Kidney (tissue), 14 donors: Measurements from ENCODE around the gene CCDC86. TPM values are rescaled to one million over a fixed set of nuclear protein-coding genes. Genes with fewer than 3 reads are reported as not detected.
"Not testable (repeated sequence)": the region's sequence is repeated elsewhere in the genome, so short reads cannot be mapped to it uniquely, and the experiment has no call there.

Experiments
- DNase-seq, 5 donors: peaks; one replicate each; pipeline ENCODE4 v3.0.0-alpha.2; 2013 to 2020
- FAIRE-seq: peaks from 2 replicates; lab custom pipeline; 2012; peaks lifted over from hg19 to GRCh38; lab: Jason Lieb, UNC
- H3K27ac ChIP-seq, 2 donors: one replicate each; pipeline ENCODE4 v1.7.0; 2013; ENCODE audit warnings: low read depth in 2 of 2, low read length in 2 of 2, inconsistent platforms in 1 of 2
- H3K27me3 ChIP-seq: one replicate; pipeline ENCODE4 v1.7.1; 2013; ENCODE audit warnings: low read length, inconsistent platforms; ENCODE audit not compliant: control insufficient read depth, insufficient read depth
- H3K36me3 ChIP-seq, 3 donors: one replicate each; pipeline versions ENCODE4 v1.7.0 to v1.7.1; 2013; ENCODE audit warnings: low read length in 3 of 3, control low read depth in 1 of 3, inconsistent platforms in 1 of 3; ENCODE audit not compliant: insufficient read depth in 3 of 3, control insufficient read depth in 2 of 3
- H3K4me1 ChIP-seq, 3 donors: one replicate each; pipeline versions ENCODE4 v1.7.0 to v1.7.1; 2013; ENCODE audit warnings: low read length in 3 of 3, inconsistent platforms in 1 of 3, low read depth in 1 of 3; ENCODE audit not compliant: control insufficient read depth in 2 of 3, insufficient read depth in 2 of 3
- H3K4me3 ChIP-seq, 3 donors: one replicate each; pipeline versions ENCODE4 v1.7.0 to v1.8.1; 2013; ENCODE audit warnings: low read length in 3 of 3, control low read depth in 1 of 3, inconsistent platforms in 1 of 3
- H3K9ac ChIP-seq, 3 donors: one replicate each; pipeline versions ENCODE4 v1.7.0 to v1.7.1; 2013; ENCODE audit warnings: low read length in 3 of 3, control low read depth in 1 of 3, inconsistent platforms in 1 of 3
- H3K9me3 ChIP-seq, 3 donors: one replicate each; pipeline versions ENCODE4 v1.7.0 to v1.7.1; 2013; ENCODE audit warnings: low read length in 3 of 3, control low read depth in 1 of 3, inconsistent platforms in 1 of 3; ENCODE audit not compliant: control insufficient read depth in 2 of 3, insufficient read depth in 1 of 3
- intact Hi-C: fragments of 100-400 bp; cut with DNase I; formaldehyde crosslinking; loops from one replicate; pipeline ENCODE4 v1.11.1; 2022
- polyA plus RNA-seq: library from polyadenylated mRNA; stranded (reverse); fragments of 350-450 nt; fragmentation: Illumina TruSeq; extraction: RNeasy Lipid Tissue Mini Kit (QIAGEN cat#74804); gene quantifications from one replicate; pipeline ENCODE4 v1.2.3, GENCODE V29; 2014; ENCODE audit warnings: low read depth, low replicate concordance; ENCODE audit not compliant: insufficient read depth
- total RNA-seq: library from RNA; stranded (reverse); fragmentation: NEBNext Ultra II Directional; extraction: Animal tissue kit (Norgen Biotek cat#: 25700); gene quantifications from one replicate; pipeline ENCODE4 v1.2.1, GENCODE V29; 2021
- TF ChIP-seq, protein P1 (sequence below): IDR thresholded peaks from 3 replicates; pipeline ENCODE4 v1.5.1; 2012; ENCODE audit warnings: mild to moderate bottlenecking, moderate library complexity, borderline replicate concordance; ENCODE audit not compliant: insufficient read depth; ENCODE audit errors: extremely low read depth
- donor health status: control.
- donor health status: control.
- donor health status: control.
- donor health status: control.
- donor health status: control.
- donor health status: DM: yes; HTN: yes; CAD: no.
- donor health status: Normal renal cell carcinoma (clear cell type).

Gene CCDC86
- total and polyA plus RNA-seq, 2 donors from 2014 or later = 15.9 to 18.9 TPM

DNA sequence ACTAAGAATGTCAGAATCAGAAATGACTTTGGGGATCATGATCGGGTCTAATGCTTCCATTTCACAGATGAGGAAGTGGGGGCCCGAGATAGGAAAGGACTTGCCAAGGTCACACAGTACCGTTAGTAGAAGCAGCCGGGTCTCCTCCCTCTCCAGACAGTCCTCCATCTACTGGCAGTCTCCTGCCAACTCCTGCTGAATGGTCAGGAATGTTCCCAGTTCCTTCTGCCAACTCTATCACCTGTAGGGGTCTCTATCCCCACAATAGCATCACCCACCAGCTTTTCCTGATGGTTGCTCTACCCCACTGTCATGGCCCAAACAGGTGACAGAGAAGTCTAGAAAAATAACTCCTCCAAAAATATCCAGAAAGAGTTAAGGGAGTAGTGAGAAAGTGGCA lies 23.9 kb upstream of the CCDC86 start:
- DNase-seq (peak in 1 of 5 donors; percentile 1), FAIRE-seq (no peak)
- H3K4me3 ChIP-seq = no peak overlapping the region
- no peaks in the 10 kb centered on the region for H3K27me3 ChIP-seq
- no peaks in the 10 kb centered on the region for H3K4me1 ChIP-seq
- peaks cover 0 to 7% (median 3%) of the 10 kb centered on the region in 3 donors for H3K9me3 ChIP-seq
- no peak overlapping the region for H3K27ac ChIP-seq
- H3K36me3 ChIP-seq = no peaks in the 10 kb centered on the region
- H3K9ac ChIP-seq = no peak overlapping the region
- TF ChIP-seq, protein P1, sequence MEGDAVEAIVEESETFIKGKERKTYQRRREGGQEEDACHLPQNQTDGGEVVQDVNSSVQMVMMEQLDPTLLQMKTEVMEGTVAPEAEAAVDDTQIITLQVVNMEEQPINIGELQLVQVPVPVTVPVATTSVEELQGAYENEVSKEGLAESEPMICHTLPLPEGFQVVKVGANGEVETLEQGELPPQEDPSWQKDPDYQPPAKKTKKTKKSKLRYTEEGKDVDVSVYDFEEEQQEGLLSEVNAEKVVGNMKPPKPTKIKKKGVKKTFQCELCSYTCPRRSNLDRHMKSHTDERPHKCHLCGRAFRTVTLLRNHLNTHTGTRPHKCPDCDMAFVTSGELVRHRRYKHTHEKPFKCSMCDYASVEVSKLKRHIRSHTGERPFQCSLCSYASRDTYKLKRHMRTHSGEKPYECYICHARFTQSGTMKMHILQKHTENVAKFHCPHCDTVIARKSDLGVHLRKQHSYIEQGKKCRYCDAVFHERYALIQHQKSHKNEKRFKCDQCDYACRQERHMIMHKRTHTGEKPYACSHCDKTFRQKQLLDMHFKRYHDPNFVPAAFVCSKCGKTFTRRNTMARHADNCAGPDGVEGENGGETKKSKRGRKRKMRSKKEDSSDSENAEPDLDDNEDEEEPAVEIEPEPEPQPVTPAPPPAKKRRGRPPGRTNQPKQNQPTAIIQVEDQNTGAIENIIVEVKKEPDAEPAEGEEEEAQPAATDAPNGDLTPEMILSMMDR = no peak
- intact Hi-C loops = no loop called here

DNA sequence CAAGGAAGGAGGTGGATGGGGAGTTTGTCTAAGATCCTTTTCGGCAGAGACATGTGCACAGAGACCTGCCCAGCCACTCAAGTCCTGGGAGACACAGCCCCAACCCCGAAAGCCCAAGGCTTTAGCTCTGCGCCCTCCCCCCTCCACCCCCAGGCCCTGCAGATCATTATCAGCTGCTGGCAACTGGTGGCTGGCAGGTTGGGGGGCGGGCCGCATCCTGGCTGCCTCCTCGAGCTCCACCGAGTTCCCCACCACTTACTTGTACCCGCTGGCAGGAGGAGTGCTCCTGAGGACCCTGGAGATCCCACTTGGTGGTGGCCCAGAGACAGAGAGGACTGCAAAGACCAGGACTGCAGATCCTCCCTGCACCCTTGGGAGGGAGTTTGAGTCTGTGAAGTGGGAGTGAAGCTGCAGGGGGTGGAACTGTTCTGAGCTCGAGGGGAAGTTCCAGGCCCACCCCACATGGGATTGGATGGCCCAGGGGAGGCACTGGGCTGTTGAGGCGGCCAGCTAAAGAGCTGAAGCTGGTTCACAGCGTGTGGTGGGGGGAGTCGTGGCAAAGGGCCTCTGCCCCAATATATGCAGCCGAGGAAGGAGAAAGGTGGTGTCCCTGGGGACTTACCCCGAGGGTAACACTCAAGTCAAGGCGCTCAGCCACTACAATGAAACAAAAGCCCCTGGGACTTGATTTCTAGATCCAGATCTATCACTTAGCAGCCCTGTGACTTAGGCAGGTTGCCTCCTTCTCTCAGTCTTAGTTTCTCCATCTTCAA lies 19.9 kb upstream of the CCDC86 start:
- TF ChIP-seq, protein P1 = no peak
- no peak overlapping the region for H3K27ac ChIP-seq
- no peaks in the 10 kb centered on the region for H3K36me3 ChIP-seq
- no peak overlapping the region for H3K4me3 ChIP-seq
- H3K9ac ChIP-seq = no peak overlapping the region
- FAIRE-seq (no peak), DNase-seq (no peak)
- H3K27me3 ChIP-seq = no peaks in the 10 kb centered on the region
- intact Hi-C loops = no loop called here
- peaks cover 0 to 1% (median 0%) of the 10 kb centered on the region in 3 donors for H3K9me3 ChIP-seq
- no peaks in the 10 kb centered on the region for H3K4me1 ChIP-seq

DNA sequence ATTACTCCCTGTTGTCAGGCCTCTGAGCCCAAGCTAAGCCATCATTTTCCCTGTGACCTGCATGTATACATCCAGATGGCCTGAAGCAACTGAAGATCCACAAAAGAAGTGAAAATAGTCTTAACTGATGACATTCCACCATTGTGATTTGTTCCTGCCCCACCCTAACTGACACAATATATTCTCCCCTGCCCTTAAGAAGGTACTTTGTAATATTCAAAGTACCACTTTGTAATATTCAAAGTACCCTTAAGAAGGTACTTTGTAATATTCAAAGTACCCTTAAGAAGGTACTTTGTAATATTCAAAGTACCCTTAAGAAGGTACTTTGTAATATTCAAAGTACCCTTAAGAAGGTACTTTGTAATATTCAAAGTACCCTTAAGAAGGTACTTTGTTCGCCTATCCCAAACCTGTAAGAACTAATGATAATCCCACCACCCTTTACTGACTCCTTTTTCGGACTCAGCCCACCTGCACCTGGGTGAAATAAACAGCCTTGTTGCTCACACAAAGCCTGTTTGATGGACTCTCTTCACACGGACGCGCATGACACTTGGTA lies 18.1 kb upstream of the CCDC86 start:
- intact Hi-C loops, FAIRE-seq, DNase-seq, H3K4me3 ChIP-seq, H3K27ac ChIP-seq, H3K4me1 ChIP-seq, H3K9me3 ChIP-seq, H3K27me3 ChIP-seq, H3K36me3 ChIP-seq, H3K9ac ChIP-seq: not testable (repeated sequence)

DNA sequence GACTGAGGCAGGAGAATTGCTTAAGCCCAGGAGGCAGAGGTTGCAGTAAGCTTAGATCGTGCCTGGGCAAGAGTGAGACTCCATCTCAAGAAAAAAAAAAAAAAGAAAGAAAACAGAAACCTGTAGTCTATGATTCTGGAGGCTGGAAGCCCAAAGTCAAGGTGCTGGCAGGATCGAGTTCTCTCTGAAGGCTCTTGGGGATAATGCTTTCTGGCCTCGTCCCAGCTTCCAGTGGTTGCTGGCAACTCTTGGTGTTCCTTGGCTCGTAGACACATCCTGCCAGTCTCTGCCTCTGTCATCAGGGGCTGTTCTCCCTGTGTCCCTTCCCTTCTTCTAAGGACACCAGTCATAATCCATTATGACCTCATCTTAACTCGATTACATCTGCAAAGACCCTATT lies 16.8 kb upstream of the CCDC86 start:
- H3K4me3 ChIP-seq = no peak overlapping the region
- FAIRE-seq = no peak
- no peak overlapping the region for H3K9ac ChIP-seq
- no peaks in the 10 kb centered on the region for H3K27me3 ChIP-seq
- TF ChIP-seq, protein P1 = no peak
- no peak overlapping the region for H3K27ac ChIP-seq
- no peaks in the 10 kb centered on the region for H3K9me3 ChIP-seq
- intact Hi-C loops = no loop called here
- H3K36me3 ChIP-seq = no peaks in the 10 kb centered on the region
- no peaks in the 10 kb centered on the region for H3K4me1 ChIP-seq
- DNase-seq = no peak
